Femur (tissue), 1 donor: ENCODE measurements around the gene SMOC1.

ENCODE experiments used
- DNase-seq: peaks from one replicate; pipeline ENCODE4 v3.0.0-alpha.2; 2017

SMOC1 gene

DNA sequence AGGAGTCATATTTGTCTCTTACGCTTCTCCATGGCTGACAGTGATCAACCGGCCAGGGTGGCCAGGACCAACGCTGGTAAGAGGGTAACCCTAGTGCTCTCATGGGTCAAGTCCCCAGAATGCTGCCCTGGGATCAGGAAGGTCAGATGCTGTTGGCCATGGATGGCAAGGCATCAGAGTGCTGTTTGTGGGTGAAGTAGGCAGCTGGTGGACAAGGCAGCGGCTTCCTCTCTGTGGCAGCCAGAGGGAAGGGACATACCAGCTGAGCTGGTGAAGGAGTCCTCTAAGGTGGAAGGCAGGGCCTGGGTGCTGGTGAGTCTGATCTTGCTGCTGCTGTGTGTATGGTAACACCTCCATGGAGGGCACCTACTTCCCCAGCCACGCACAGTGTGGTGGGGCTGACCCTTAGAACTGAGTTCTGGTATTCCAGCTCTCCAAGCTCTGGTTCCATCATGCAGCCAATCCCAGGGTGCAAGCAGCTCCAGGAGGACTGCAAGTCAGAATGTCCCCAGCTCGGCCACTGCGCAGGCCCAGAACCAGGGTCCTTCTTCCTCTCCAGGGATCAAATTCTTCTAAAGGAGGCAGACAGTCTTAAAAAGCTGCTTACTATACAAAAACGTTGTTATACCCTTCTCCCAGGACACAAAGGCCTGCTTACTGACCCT is 13.4 kb upstream of the SMOC1 start:
- no peak for DNase-seq

DNA sequence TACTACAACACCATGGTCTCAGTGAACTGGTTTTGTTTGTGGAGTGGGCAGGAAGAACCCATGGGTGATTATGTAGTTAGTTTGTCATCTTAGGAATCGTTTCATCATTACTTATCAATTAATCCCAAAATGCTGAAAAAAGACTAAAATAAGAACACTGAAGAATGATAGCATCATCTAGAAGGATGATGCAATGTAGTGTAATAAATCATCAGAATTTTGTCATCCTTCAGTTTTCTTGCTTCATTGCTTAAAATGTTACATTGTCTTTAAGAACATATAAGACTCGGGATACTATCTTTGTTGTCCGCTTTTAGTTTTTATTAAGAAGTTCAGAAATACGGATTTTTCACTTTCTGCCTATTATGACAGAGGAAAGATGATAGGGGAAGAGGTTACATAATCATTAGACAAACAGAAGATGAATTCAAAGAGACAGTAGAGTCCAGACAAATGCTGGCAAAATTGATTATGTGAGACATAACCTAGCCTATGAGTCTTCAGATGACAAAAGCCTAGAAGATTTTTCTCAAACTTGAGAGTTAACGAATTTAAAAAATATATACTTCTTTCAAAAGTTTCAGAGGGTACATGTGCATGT is 10.8 kb upstream of the SMOC1 start:
- DNase-seq, result no peak

DNA sequence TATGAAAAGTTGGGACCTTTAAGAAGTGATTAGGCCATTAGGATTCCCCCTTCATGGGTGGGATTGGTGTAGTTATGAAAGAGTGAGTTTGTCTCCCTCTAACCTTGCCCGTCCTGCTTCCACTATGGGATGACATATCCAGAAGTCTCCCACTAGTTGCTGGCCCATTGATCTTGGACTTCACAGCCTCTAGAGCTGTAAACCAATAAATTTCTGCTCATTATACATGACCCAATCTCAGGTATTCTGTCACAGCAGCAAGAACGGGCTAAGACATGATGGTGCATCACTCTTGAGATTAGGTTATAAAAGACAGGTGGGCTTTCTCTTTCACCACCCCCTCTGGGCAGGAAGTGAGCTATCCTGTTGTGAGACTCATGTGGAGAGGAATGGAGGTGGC is 8.6 kb upstream of the SMOC1 start:
- no peak for DNase-seq

DNA sequence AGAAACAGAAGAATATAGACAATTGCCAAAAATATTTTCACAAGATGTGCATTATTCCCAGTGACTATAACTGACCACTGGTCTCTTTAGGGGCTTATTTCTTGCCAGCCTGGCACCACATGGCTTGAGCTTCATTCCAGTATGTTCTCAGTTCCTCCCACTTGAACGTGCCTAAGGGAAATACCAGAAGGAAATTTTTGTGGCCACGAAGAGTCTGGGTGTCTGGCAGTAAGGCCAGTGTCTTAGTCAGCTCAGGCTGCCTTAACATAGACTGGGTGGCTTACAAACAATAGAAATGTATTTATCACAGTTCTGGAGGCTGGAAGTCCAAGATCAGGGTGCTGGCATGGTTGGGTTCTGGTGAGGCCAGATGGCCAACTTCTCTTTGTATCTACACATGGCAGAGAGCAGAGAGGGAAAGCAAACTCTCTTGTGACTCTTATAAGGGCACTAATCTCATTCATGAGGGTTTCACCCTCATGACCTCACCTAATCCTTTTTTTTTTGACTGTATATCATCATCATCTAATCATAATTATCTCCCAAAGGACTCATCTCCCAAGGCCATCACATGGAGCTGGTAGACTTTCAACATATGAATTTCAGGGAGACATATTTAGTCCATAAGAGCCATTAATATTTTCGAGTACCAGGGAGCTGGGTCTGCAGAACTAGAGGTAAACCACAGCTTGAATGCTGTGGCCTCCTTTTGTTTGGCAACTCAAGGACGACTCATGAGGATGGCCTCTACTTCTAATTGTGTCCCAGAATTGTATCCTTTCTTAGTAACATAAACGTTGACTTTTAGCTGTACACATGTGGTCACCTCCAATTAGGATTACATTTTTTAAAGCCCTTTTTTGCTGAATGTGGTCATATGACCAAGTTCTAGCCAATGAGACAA is 5.1 kb upstream of the SMOC1 start:
- no peak for DNase-seq

DNA sequence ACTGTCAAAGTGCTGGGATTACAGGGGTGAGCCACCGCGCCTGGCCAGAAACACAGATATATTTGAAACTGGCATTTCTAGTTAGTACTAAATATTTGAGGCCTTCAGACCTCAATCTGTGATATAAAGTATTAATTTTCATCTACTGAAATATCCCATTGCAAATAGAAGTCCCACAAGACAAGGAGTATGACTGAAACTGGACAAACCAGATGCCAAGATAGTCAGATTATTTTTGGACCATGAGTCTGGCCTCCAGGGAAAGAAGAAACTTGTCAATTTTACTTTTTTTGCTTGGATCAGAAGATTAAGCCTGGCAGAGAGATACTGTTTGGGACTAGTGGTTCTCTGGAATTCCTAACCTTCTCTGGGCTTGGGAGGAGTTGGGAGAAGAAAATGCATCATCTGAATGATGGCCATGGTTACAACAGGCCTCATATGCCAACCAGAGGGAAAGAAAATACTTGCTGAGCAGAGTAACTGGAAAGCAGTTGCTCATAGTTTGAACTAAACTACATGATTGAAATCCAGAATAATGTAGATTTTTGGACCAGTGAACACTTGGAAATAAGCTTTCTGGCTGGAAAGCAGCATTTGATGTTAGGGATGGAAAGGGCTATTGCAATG is 2.9 kb upstream of the SMOC1 start:
- DNase-seq, result peak; percentile 44

DNA sequence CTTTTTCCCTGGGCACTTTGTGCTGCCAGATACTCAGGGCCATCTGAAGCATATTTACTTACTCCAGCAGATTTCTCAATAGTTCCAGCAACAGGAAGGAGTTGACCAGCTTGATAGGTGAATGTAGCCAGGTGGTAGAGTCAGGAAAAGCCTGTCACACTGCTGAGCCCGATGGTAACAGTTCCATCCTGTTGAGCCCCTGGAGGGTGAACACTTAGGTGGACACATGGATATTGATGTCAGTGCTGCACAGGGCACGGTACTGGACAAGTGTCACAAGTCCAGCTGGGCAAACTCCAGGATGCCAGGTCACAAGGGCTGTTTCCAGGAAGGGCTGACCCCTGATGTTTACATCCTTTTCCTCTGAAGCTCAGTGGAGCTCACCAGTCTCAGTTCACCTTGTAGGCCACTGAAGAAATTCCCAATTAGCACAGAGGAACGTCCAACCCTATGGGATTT is 2.3 kb upstream of the SMOC1 start:
- DNase-seq, result no peak

DNA sequence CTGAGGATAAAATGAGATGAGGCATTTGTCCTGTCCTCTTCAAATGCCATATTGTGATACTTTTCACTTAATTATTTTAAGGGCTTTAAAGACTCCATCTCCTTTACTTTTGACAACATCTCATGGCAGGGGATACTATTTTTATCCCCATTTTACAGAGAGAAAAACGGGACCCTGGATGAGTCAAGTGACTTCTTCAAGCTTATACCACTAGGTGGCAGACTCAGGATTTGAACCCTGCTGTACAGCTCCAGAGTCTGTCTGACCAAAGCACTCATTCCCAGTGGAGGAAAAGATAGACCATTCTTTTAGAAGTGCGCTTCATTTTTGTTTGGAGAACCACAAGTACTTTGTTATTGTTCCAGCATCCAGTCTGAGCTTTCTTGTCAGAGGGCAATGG is 1.7 kb upstream of the SMOC1 start:
- no peak for DNase-seq

DNA sequence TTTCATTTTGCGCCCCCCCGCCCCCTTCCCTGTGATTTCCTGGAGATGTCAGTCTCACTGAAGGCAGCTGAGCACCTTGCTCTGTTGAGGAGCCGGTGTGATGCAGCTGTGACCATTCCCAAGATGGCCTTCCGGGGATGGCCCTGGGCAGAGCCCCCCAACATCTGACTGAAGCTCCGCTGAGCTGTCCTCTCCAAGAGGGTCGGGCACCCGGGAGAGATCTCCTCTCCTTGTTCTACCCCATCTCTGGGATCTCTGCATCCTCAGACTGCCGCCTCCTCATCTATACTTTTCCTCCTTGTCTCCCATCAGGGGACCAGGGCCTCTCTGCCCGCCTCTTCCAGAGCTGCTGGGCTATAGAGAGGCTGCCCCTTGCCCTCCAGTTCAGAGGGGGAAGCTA is 965 bp upstream of the SMOC1 start:
- no peak for DNase-seq

DNA sequence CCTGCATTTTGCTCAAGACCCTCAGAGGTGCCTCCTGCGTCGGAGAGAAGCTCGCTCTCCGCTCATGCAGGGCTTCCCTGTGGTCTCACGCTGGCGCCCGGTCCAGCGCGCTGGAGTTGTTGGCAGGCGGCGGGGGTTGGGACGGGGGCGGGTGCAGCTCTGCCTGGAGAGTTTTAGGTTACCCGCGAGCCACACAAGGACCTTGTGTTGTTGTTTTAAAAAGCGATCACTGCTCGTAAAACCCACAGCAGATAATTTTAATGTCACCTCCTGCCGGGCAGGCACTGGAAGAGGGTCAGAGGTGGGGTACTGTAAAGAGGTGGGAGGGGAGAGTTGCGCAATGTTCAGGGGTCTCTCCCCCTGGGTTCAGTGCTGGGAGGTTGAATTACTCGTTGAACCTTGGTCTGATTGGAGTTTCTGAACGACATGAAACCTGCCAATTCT is 850 bp downstream of the SMOC1 start:
- DNase-seq, result peak; percentile 61

DNA sequence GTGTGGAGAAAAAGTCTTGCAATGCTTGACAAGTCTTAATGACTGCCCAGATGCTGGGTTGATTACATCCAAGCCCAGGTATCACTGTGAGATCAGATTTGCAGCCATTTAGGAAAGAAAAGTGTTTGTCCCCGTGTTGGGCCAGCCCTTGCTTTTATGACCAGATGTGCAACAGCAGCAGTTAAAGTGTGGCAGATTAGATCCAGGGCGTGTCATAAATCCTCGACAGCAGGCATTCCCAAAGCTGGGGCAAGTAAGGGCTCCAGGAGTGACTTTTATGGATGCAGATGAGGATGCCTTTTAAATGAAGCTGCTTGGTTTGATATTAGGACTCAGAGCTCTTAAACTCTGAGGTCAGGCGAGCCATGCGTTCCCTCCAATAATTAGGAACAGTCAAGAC is 1.7 kb downstream of the SMOC1 start:
- no peak for DNase-seq

DNA sequence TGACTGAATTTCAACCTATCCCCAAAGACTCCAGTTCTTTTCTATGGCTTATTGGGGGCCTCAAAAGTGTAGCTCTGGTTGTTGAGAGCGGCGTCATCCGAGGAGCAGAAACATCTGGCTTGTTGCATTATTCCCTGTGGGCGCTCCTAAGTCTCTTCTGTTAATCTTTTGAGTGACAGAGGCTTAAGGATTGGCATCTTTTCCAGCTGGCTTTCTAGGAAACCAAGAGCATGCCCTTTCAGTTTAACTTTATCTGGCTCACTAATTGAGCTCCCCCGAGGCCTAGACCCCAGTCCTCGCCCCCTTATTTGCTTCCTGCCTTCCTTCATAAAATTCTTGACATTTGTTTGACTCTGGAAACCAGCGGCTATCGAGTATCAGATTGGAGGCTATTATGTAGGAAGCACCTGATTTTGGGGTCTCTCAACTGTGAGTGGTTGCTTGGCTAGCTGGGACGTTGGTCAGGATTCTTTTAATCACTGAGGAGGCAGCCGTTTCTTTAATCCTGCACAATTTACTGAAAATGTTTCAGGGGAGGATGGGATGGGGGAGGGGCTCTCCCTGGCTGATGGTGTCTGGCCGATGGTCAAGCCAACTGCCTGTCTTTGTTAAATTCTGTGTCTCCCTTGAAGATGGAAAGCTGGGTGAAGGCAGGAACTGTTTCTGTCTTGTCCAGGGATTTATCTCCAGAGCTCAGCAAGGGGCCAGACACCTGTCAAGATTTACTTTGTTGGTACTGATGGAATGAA is 3.1 kb downstream of the SMOC1 start:
- no peak for DNase-seq

DNA sequence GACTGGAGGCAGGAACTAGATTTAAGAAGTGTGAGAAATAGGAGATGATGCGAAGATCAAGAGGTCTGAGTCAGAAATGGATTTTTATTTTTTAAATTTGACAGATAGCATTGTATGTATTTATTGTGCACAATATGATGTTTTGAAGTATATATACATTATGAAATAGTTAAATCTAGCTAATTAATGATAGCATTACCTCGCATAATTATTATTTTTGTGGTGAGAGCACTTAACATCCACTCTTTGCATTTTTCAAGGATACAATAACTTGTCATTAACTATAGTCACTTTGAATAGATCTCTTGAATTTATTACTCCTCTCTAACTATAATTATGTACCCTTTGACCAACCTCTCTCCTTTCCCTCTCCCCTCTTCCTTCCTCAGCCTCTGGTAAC is 3.7 kb downstream of the SMOC1 start:
- no peak for DNase-seq

DNA sequence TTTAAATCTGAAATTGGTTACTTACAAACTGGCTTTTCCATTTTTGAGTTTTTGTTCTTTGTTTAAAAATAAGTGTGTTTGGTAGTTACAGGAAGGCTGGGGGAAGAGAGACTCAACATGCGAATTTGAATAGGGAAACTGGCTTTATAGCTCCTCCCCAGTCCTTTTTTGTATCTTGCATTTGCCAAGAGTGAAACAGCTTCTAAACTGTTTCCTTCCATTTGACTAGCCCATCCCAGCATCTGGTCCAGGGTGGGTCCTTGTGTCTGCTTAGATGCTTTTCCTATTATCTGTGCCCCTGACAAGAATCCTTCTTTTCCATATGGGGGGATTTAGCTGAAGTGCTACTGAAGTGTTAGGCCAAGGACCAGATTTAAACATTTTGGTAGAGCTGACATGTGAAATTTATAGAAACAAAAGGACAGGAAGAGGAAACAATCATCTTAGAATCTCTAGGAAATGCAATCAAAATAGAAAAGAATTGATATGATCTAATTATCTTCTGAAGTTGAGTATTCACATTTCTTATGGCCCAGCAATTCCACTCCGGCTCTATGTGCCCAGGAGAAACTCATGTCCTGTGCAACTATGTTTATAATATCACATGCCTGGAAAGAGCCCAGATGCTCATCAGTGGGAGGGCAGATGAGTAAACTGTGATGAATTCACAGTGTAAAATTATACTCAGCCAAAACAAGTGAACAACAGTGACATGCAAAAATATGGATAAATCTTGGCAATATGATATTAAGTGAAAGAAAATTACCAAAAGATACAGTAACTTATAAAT is 7.4 kb downstream of the SMOC1 start:
- no peak for DNase-seq

DNA sequence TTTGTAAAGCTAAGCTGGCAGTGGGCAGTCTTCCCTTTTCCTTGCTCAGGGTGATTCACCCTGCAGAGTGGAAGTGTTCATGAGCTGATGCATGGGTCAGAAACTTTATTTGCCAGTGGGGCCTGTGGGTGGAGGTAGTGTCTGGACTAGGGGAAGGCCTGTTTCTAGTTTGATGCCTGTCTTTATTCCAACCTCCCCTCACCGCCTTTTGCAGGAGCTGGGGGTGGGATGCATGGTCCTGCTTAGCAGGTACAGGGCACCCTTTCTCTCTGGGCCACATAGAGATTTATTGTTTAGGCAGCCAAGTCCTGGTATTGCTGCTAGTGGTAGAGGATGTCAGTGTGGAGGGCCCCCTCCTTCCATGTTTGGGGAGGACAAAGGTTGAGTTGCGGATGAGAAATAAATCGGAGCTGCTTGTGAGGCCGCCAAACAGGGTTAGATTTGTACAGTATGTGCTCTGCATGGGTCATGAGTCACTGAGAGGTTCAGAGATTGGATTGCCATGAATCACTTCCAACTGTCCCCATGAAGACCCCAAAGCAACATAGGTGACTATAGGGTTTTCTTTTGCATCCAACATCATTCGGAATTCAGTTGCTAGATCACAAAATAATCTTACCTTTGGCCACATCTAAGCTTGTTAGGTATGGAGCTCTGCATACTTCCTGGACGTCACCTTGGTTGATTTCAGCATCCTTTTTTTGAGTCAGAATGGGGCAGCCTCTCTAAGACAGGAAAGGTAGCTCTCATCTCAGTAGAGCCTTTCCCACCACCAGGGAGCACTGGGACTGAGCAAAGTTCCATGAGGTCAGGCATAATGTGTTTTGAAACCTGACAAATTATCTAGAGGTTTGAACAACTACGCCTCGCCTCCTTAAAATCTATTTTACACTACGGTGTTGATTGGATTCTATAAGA is 8.8 kb downstream of the SMOC1 start:
- DNase-seq, result no peak

DNA sequence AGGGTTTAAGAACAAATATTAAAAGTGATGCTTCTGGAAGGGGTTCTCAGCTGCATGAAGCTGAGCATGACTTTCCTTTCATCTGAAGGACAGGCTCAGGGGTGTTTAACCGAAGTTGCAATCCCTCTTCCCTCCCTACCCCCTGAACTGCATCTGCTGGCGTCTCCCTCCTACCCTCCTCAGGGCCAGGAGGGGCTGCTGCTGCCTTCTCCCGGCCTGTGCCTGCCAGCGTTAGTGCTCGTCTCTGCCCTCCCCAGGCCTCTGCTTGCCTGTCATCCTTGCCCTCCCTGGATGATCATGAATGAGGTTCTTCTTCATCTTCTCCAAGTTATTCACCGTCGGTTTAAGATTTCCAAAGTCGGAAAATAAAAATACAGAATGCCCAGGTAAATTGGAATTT is 12.2 kb downstream of the SMOC1 start:
- DNase-seq, result no peak

DNA sequence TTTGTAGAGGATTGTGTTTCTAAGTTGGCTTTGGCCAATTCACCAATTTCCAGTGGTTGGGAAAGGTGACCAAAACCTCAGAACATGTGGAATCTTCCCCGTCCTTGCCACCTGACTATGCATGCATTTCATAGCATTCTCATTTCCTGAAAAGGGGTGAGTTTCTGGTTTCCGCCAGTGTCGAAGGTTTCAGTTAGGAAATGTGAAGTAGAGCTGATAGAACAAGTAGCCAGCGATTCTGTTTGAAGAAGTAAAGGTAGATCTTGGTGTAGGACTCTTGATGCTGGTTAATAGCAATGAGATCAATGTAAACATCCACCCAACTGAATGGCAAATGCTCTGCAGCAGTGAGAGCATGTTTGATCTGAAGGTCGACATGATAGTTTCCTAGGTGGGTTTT is 15.9 kb downstream of the SMOC1 start:
- no peak for DNase-seq

DNA sequence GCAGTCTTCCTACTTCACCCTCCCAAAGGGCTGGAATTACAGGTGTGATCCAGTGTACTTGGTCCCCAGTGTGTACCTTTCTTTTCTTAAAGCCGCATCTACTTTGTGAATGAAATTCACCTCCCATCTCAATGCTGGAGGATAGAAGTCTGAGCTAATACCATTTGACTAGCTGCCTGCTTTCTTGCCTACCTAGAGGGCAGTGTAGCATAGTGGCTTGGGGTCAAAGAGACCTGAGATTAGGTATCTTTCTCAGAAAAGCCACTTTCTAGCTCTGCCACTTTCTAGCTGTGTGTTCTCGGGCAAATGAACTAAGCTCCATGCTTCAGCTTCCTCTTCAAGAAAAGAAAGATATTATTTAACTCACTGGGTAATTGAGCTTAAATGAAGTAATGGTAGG is 16.9 kb downstream of the SMOC1 start:
- no peak for DNase-seq

DNA sequence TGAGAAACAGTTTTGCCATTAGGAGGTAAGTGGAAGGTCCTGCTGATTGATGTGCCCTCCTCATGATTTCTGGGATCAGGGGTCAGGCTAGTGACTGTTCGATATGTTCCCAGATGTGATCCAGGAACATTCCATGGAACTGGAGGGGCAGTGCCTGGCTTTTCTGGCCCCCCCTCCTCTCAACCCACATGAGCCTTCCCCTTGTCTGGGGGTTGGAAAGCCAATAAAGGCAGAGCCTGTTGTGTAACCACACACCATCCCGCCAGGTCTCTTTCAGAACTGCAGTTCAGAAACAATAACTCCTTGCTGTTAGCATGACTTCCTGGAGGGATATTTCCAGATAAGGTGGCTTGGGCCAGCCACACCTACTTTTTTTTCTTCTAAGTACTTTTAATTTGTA is 17.8 kb downstream of the SMOC1 start:
- no peak for DNase-seq

DNA sequence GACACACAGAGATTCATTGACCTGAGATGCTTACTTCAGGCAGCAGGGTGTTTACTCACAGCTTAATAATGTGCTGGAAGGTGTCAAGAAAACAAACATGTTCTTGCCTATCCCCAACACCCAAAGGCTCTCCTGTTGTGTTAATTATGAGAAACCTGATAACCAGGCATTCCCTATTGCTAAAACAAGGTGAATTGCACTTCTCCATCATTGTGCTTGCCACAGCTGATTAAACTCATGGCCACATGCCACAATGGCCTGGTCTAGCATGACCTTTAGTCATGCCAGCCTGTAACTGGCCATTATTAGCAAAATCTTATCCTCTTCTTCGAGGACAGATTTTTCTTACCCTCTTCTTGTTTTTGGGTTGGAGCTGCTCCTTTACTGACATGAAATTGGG is 21.4 kb downstream of the SMOC1 start:
- no peak for DNase-seq

DNA sequence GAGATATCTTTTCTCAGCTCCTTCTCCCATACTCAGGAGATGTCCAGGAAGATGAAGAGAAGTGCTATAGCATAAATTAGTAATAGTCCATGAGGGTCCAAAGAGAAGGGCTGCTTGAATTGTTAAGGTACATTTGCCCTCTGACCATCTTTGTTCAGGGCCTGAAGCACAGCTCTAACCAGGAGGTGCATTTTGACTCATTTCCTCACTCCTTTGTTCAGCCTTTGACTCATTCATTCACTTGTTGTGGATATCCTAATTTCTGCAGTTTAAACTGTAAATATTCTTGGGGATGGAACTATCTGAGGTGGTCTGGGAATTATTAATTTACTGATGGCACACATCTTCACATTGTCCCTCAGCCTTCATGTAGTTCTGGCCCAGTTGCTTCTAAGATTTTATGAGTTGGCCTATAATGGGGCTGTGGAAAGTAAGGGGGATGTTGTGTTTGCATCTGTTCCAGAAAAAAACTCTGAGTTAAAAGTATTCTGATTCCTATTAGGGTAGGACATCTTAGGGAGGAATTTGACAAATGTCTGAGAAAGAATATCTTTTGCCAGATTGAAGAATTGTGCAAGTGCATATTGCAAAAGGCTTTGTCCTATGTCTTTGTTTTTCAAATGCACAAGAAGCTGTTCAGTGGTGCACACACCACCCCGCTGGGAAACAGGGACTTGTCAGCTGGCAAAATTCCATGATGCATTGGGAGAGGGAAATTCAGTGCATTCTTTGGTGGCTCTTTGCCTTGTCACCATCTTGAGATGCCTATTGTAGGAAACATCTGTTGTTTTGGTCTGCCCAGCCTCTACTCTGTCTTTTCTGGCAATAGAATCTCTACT is 22.1 kb downstream of the SMOC1 start:
- DNase-seq, result no peak
